IMR-90 (cell line): ENCODE data around the gene FOXC1. TPM values are rescaled to one million over a fixed set of nuclear protein-coding genes. Genes with fewer than 3 reads are reported as not detected.

ENCODE experiments used
- ATAC-seq: fragments of 200-7000 bp; cut with Tn5 transposase; 2 replicates; pipeline ENCODE4 v1.9.1; 2020; ENCODE audit warnings: low read depth, mild to moderate bottlenecking, moderate library complexity
- BruUV-seq: library from RNA; stranded (reverse); fragments of 400-500 nt; replicated peaks from 2 replicates; lab custom pipeline; 2021; lab: Mats Ljungman, UMichigan
- CTCF ChIA-PET: fragments of 300-600 bp; formaldehyde crosslinking; extraction: SDS; loops from one replicate; lab custom pipeline; 2021; ENCODE audit warnings: antibody characterized with exemption; lab: Yijun Ruan, JAX
- POLR2A ChIA-PET: fragments of 300-600 bp; sonication (Branson Sonifier 250); formaldehyde crosslinking; loops from one replicate; lab custom pipeline; 2022; ENCODE audit warnings: antibody characterized with exemption; ENCODE audit not compliant: unreplicated experiment; lab: Charles Lee
- DNase-seq: peaks from one replicate; pipeline ENCODE4 v3.0.0; 2013
- H2AFZ ChIP-seq: replicated peaks from 2 replicates; pipeline ENCODE3; 2013; ENCODE audit warnings: low read length, mild to moderate bottlenecking; ENCODE audit not compliant: poor library complexity
- H2AK5ac ChIP-seq: 2 replicates; pipeline ENCODE4 v1.6.1; 2013; ENCODE audit warnings: low read depth, low read length, inconsistent platforms
- H2AK9ac ChIP-seq: replicated peaks from 2 replicates; pipeline ENCODE3; 2013; ENCODE audit warnings: mild to moderate bottlenecking, low read depth, low read length, moderate library complexity; ENCODE audit not compliant: poor library complexity
- H2BK120ac ChIP-seq: 2 replicates; pipeline ENCODE4 v1.6.1; 2013; ENCODE audit warnings: low read depth, low read length, inconsistent platforms
- H2BK15ac ChIP-seq: 3 replicates; pipeline ENCODE4 v1.6.1; 2013; ENCODE audit warnings: low read depth, low read length, inconsistent platforms
- H2BK20ac ChIP-seq: 2 replicates; pipeline ENCODE4 v1.6.1; 2013; ENCODE audit warnings: low read depth, mild to moderate bottlenecking, inconsistent platforms, low read length, moderate library complexity
- H2BK5ac ChIP-seq: 2 replicates; pipeline ENCODE4 v1.6.1; 2013; ENCODE audit warnings: mild to moderate bottlenecking, low read depth, low read length, inconsistent platforms; ENCODE audit not compliant: poor library complexity, severe bottlenecking
- H3K14ac ChIP-seq: replicated peaks from 2 replicates; pipeline ENCODE4 v1.6.1; 2013; ENCODE audit warnings: low read depth, low read length, inconsistent platforms
- H3K18ac ChIP-seq: 2 replicates; pipeline ENCODE4 v1.6.1; 2013; ENCODE audit warnings: low read depth, low read length, control low read depth
- H3K23ac ChIP-seq: 2 replicates; pipeline ENCODE4 v1.6.1; 2013; ENCODE audit warnings: low read depth, low read length, inconsistent platforms
- H3K27ac ChIP-seq: 2 replicates; pipeline ENCODE4 v1.5.1; 2013; ENCODE audit warnings: mild to moderate bottlenecking, control low read depth, low read length; ENCODE audit not compliant: insufficient read depth
- H3K27me3 ChIP-seq: 2 replicates; pipeline ENCODE4 v1.6.1; 2013; ENCODE audit warnings: low read length; ENCODE audit not compliant: control insufficient read depth, insufficient read depth
- H3K36me3 ChIP-seq: 2 replicates; pipeline ENCODE4 v1.6.1; 2013; ENCODE audit warnings: low read length, mixed read lengths; ENCODE audit not compliant: control insufficient read depth, insufficient read depth
- H3K4ac ChIP-seq: 2 replicates; pipeline ENCODE4 v1.6.1; 2013; ENCODE audit warnings: low read depth, low read length, inconsistent platforms
- H3K4me1 ChIP-seq: 2 replicates; pipeline ENCODE4 v1.6.1; 2013; ENCODE audit warnings: low read length, mixed read lengths; ENCODE audit not compliant: control insufficient read depth, insufficient read depth
- H3K4me2 ChIP-seq: 2 replicates; pipeline ENCODE4 v1.6.1; 2013; ENCODE audit warnings: low read depth, mild to moderate bottlenecking, control low read depth, low read length, moderate library complexity
- H3K4me3 ChIP-seq: 2 replicates; pipeline ENCODE4 v1.5.1; 2013; ENCODE audit warnings: low read depth, mild to moderate bottlenecking, control low read depth, low read length, moderate library complexity; ENCODE audit not compliant: insufficient read depth
- H3K56ac ChIP-seq: 2 replicates; pipeline ENCODE4 v1.6.1; 2013; ENCODE audit warnings: low read length, inconsistent platforms; ENCODE audit not compliant: insufficient read depth; ENCODE audit errors: extremely low read depth
- H3K79me1 ChIP-seq, 2 experiments: 2 replicates each; pipeline ENCODE4 v1.6.1; 2013; ENCODE audit warnings: low read length in 2 of 2, inconsistent platforms in 1 of 2, low read depth in 1 of 2
- H3K9ac ChIP-seq: 2 replicates; pipeline ENCODE4 v1.6.1; 2013; ENCODE audit warnings: low read depth, low read length, control low read depth
- H3K9me1 ChIP-seq: 2 replicates; pipeline ENCODE4 v1.6.1; 2013; ENCODE audit warnings: low read length, inconsistent platforms; ENCODE audit not compliant: insufficient read depth
- H3K9me3 ChIP-seq: 2 replicates; pipeline ENCODE4 v1.6.1; 2013; ENCODE audit warnings: low read length; ENCODE audit not compliant: control insufficient read depth, insufficient read depth
- H4K20me1 ChIP-seq: 2 replicates; pipeline ENCODE4 v1.6.1; 2013; ENCODE audit warnings: low read length, inconsistent platforms; ENCODE audit not compliant: insufficient read depth
- H4K5ac ChIP-seq: 2 replicates; pipeline ENCODE4 v1.6.1; 2013; ENCODE audit warnings: mild to moderate bottlenecking, low read depth, low read length, control low read depth
- H4K8ac ChIP-seq, 2 experiments: 2 replicates each; pipeline ENCODE4 v1.6.1; 2013; ENCODE audit warnings: low read depth in 2 of 2, low read length in 2 of 2, control low read depth in 1 of 2, inconsistent platforms in 1 of 2
- H4K91ac ChIP-seq: 2 replicates; pipeline ENCODE4 v1.6.1; 2013; ENCODE audit warnings: low read depth, low read length, inconsistent platforms; ENCODE audit not compliant: insufficient read depth
- CEBPB ChIP-seq: IDR thresholded peaks from 2 replicates; pipeline ENCODE4 v1.6.1; 2012; ENCODE audit warnings: low read depth, low read length, improper control_type of control experiment
- CHD1 ChIP-seq: IDR thresholded peaks from 2 replicates; pipeline ENCODE4 v1.6.1; 2012; ENCODE audit warnings: low read depth, low read length, improper control_type of control experiment
- CTCF ChIP-seq: conservative IDR thresholded peaks from 2 replicates; pipeline ENCODE4 v1.5.1; 2012; ENCODE audit warnings: mild to moderate bottlenecking, low read depth, low read length, improper control_type of control experiment
- ELK1 ChIP-seq: fragments of 150-350 bp; IDR thresholded peaks from 2 replicates; pipeline ENCODE4 v1.6.1; 2016; ENCODE audit warnings: low read depth, mild to moderate bottlenecking, low read length, moderate library complexity, borderline replicate concordance
- MAFK ChIP-seq: IDR thresholded peaks from 2 replicates; pipeline ENCODE4 v1.6.1; 2012; ENCODE audit warnings: low read depth, low read length, improper control_type of control experiment
- MAZ ChIP-seq: IDR thresholded peaks from 2 replicates; pipeline ENCODE4 v1.6.1; 2012; ENCODE audit warnings: low read depth, mild to moderate bottlenecking, low read length, improper control_type of control experiment, moderate library complexity, borderline replicate concordance
- MXI1 ChIP-seq: IDR thresholded peaks from 2 replicates; pipeline ENCODE4 v1.6.1; 2012; ENCODE audit warnings: low read depth, mild to moderate bottlenecking, low read length, moderate library complexity, borderline replicate concordance
- NFE2L2 ChIP-seq: fragments of 150-350 bp; IDR thresholded peaks from 2 replicates; pipeline ENCODE4 v1.6.1; 2016; ENCODE audit warnings: low read depth, mild to moderate bottlenecking, low read length
- POLR2A ChIP-seq: IDR thresholded peaks from 2 replicates; pipeline ENCODE4 v1.6.1; 2012; ENCODE audit warnings: mild to moderate bottlenecking, low read depth, low read length
- RAD21 ChIP-seq: IDR thresholded peaks from 2 replicates; pipeline ENCODE4 v1.6.1; 2012; ENCODE audit warnings: low read length, improper control_type of control experiment
- RCOR1 ChIP-seq: IDR thresholded peaks from 2 replicates; pipeline ENCODE4 v1.6.1; 2012; ENCODE audit warnings: mild to moderate bottlenecking, low read length, improper control_type of control experiment; ENCODE audit not compliant: insufficient replicate concordance
- RFX5 ChIP-seq: IDR thresholded peaks from 2 replicates; pipeline ENCODE4 v1.8.0; 2012; ENCODE audit warnings: low read depth, mild to moderate bottlenecking, low read length, moderate library complexity
- SMC3 ChIP-seq: fragments of 150-350 bp; IDR thresholded peaks from 2 replicates; pipeline ENCODE4 v1.6.1; 2016; ENCODE audit warnings: low read depth, mild to moderate bottlenecking, antibody characterized with exemption, low read length, moderate library complexity
- USF2 ChIP-seq: fragments of 150-350 bp; IDR thresholded peaks from 2 replicates; pipeline ENCODE4 v1.6.1; 2017; ENCODE audit warnings: mild to moderate bottlenecking, antibody characterized with exemption, low read length, low read depth
- WGBS, 2 experiments: methylation state at CpG; one replicate each; pipeline versions ENCODE4 v1.1.5 to v1.1.7; 2013; ENCODE audit warnings: missing lambda C conversion rate in 2 of 2; ENCODE audit not compliant: insufficient read length in 1 of 2; ENCODE audit errors: extremely low coverage in 2 of 2; 5-methylcytosine and 5-hydroxymethylcytosine counted together
- dilution Hi-C: fragments of 300-500 bp; cut with HindIII; formaldehyde crosslinking; loops from one replicate; pipeline ENCODE4 v1.14.3; 2018; ENCODE audit warnings: low sequenced_read_pairs; ENCODE audit not compliant: unreplicated experiment
- in situ Hi-C: fragments of 300-500 bp; cut with MboI; formaldehyde crosslinking; loops from 3 replicates; pipeline ENCODE4 v1.14.3; 2019; ENCODE audit warnings: low sequenced_read_pairs, inconsistent platforms, mixed read lengths
- intact Hi-C: fragments of 100-400 bp; cut with micrococcal nuclease; formaldehyde crosslinking; loops from 2 replicates; pipeline ENCODE4 v1.10.0; 2022
- polyA plus RNA-seq, 3 experiments: library from polyadenylated mRNA; depleted of rRNA; stranded (reverse); fragments of >200 nt; gene quantifications; 2 replicates each; pipeline ENCODE4 v1.2.3, GENCODE V29; 2012; ENCODE audit warnings: low replicate concordance in 1 of 3
- total RNA-seq: library from RNA; depleted of rRNA; stranded (reverse); fragments of >200 nt; gene quantifications from 2 replicates; pipeline ENCODE4 v1.2.3, GENCODE V29; 2012

Gene FOXC1
- total and polyA plus RNA-seq, 2 of the 4 experiments (the other 2 are of a cell fraction): 1.3 to 4.0 TPM

GRCh38 chr6:1575210-1576041 is 34.3 kb upstream of the FOXC1 start:
- no peaks in the 10 kb centered on the region; the same call in 1 of the 2 replicates for H3K9me1 ChIP-seq
- in situ Hi-C loops (no loop called here), intact Hi-C loops (no loop called here), dilution Hi-C loops (no loop called here)
- peaks cover 3% of the 10 kb centered on the region for H3K9me3 ChIP-seq
- H3K36me3 ChIP-seq: no peaks in the 10 kb centered on the region
- H3K4me3 ChIP-seq: no peak overlapping the region
- H4K20me1 ChIP-seq: no peaks in the 10 kb centered on the region
- DNase-seq (peak; percentile 49), ATAC-seq (peak; percentile 79)
- WGBS, 2 experiments: 33% methylated on average over 1 of the region's 16 CpGs; no CpG with 5 or more reads in 1 of the 2 experiments
- H3K27ac ChIP-seq: no peak overlapping the region
- H2BK15ac ChIP-seq: no peak overlapping the region
- no peak overlapping the region for H3K56ac ChIP-seq
- H3K4me1 ChIP-seq: peaks cover 2% of the 10 kb centered on the region; the same call in 1 of the 2 replicates
- H4K91ac ChIP-seq: no peak overlapping the region
- CTCF ChIA-PET: no interaction called here
- no peak overlapping the region; the same call in 1 of the 2 replicates for H3K9ac ChIP-seq
- H2AK9ac ChIP-seq: no peak overlapping the region
- no peak overlapping the region; the same call in 1 of the 2 replicates for H3K18ac ChIP-seq
- no peak overlapping the region for H2BK120ac ChIP-seq
- no peaks in the 10 kb centered on the region; the same call in 1 of the 2 replicates for H3K27me3 ChIP-seq
- POLR2A ChIA-PET: no interaction called here
- no peak overlapping the region for H2BK20ac ChIP-seq
- no TSS peak for BruUV-seq
- H2AFZ ChIP-seq: peak overlapping the region; percentile 82
- no peak overlapping the region for H3K14ac ChIP-seq
- H3K4ac ChIP-seq: no peak overlapping the region; the same call in 1 of the 2 replicates
- H2AK5ac ChIP-seq: no peak overlapping the region
- H2BK5ac ChIP-seq: no peak overlapping the region
- peak overlapping the region; percentile 25 to 35; a peak in 2 of 4 replicates for H4K8ac ChIP-seq
- H3K79me1 ChIP-seq: no peaks in the 10 kb centered on the region
- H4K5ac ChIP-seq: no peak overlapping the region; the same call in 1 of the 2 replicates
- no peak overlapping the region for H3K23ac ChIP-seq
- H3K4me2 ChIP-seq: peak overlapping the region; percentile 66
- TF ChIP-seq NFE2L2 (no peak), USF2 (no peak), MAZ (no peak), RFX5 (no peak), POLR2A (no peak), RCOR1 (no peak), SMC3 (no peak), CEBPB (no peak), RAD21 (no peak), CTCF (no peak), CHD1 (no peak), MXI1 (no peak), ELK1 (no peak), MAFK (no peak)
